ENCODE data around the gene TNFRSF12A. TPM values are rescaled to one million over a fixed set of nuclear protein-coding genes. Genes with fewer than 3 reads are reported as not detected.

Gene TNFRSF12A
- total RNA-seq, 1 experiment from 2014 or later = 156 TPM

- 0 out of 2 replicates have a peak, but pooled peaks have one; percentile 7 for ATAC-seq
These were observed 27.2 kb downstream of the TNFRSF12A start for GRCh38 chr16:3047387-3047720.

GRCh38 chr16:3049921-3050481 is 29.8 kb downstream of the TNFRSF12A start:
- no peaks in the 10 kb centered on the region for H3K27me3 ChIP-seq (ENCODE audit: control insufficient read depth, insufficient read depth, low read length)
- no peak overlapping the region for H3K27ac ChIP-seq (ENCODE audit: low read length)
- no peak for ATAC-seq
- no peaks in the 10 kb centered on the region for H3K9me3 ChIP-seq (ENCODE audit: control insufficient read depth, insufficient read depth, low read depth, low read length)
- DNase-seq (ENCODE audit: low read depth, low spot score) = no peak
- BruUV-seq (replicated peaks) = no TSS peak
- intact Hi-C loops (cut with micrococcal nuclease; ENCODE audit: unreplicated experiment) (loop anchor here (10.0 kb wide), 1 partner anchor 75 kb away; no protein-coding TSS in a partner anchor), in situ Hi-C loops (cut with HindIII; ENCODE audit: low pct_unique_long_range_greater_than_20kb, low sequenced_read_pairs) (no loop called here)
- no peaks in the 10 kb centered on the region for H3K36me3 ChIP-seq (ENCODE audit: control insufficient read depth, insufficient read depth, low read length)
- no peaks in the 10 kb centered on the region for H3K4me1 ChIP-seq (ENCODE audit: control insufficient read depth, insufficient read depth, low read length)
- POLR2A ChIA-PET = no interaction called here
- no peak overlapping the region for H3K4me3 ChIP-seq (ENCODE audit: low read depth in 2 of 2, low read length in 2 of 2)
- CTCF ChIA-PET = no interaction called here
- no peak for TF ChIP-seq REST (IDR thresholded peaks at IDR 0.05; ENCODE audit: insufficient read depth in 1 of 2, low read depth in 2 of 2, low read length in 1 of 2)
- no peak for TF ChIP-seq POLR2AphosphoS5 (IDR thresholded peaks at IDR 0.05; ENCODE audit: low read depth, low read length)
- TF ChIP-seq SIN3A (IDR thresholded peaks at IDR 0.05; ENCODE audit: borderline replicate concordance, insufficient read depth, low read depth, low read length) = no peak
- no peak for TF ChIP-seq CTCF (IDR thresholded peaks at IDR 0.05)
- no peak for TF ChIP-seq TCF7L2 (IDR thresholded peaks at IDR 0.05; ENCODE audit: low read depth, low read length)

More at GRCh38 chr16:3047387-3047720, 27.2 kb downstream of the TNFRSF12A start:
- no peak for DNase-seq (ENCODE audit: low read depth, low spot score)
- Histone ChIP-seq H3K4me3 (ENCODE audit: low read depth in 2 of 2, low read length in 2 of 2) (no peak overlapping the region), H3K27me3 (ENCODE audit: control insufficient read depth, insufficient read depth, low read length) (no peaks in the 10 kb centered on the region), H3K9me3 (ENCODE audit: control insufficient read depth, insufficient read depth, low read depth, low read length) (no peaks in the 10 kb centered on the region), H3K4me1 (ENCODE audit: control insufficient read depth, insufficient read depth, low read length) (no peaks in the 10 kb centered on the region), H3K36me3 (ENCODE audit: control insufficient read depth, insufficient read depth, low read length) (no peaks in the 10 kb centered on the region), H3K27ac (ENCODE audit: low read length) (no peak overlapping the region)
- intact Hi-C loops (cut with micrococcal nuclease; ENCODE audit: unreplicated experiment) (no loop called here), in situ Hi-C loops (cut with HindIII; ENCODE audit: low pct_unique_long_range_greater_than_20kb, low sequenced_read_pairs) (no loop called here)
- ChIA-PET CTCF (interaction anchor here (1.3 to 1.4 kb wide), 2 partner anchors 11 to 15 kb away, joined by 4 to 6 read pairs; no protein-coding TSS in a partner anchor), POLR2A (no interaction called here)
- TF ChIP-seq TCF7L2 (IDR thresholded peaks at IDR 0.05; ENCODE audit: low read depth, low read length) = no peak
- TF ChIP-seq CTCF (IDR thresholded peaks at IDR 0.05) = no peak
- no peak for TF ChIP-seq SIN3A (IDR thresholded peaks at IDR 0.05; ENCODE audit: borderline replicate concordance, insufficient read depth, low read depth, low read length)
- no peak for TF ChIP-seq REST (IDR thresholded peaks at IDR 0.05; ENCODE audit: insufficient read depth in 1 of 2, low read depth in 2 of 2, low read length in 1 of 2)
- TF ChIP-seq POLR2AphosphoS5 (IDR thresholded peaks at IDR 0.05; ENCODE audit: low read depth, low read length) = no peak
- no TSS peak for BruUV-seq (replicated peaks)
